Stimulated activated CD8-positive, alpha-beta memory T cell treated with anti-CD3 and anti-CD28 coated beads, Interleukin-15, amount 100 ng/mL, for 24 hours (primary cell): Measurements from ENCODE around the gene PLSCR1.
"Not testable (repeated sequence)": the region's sequence is repeated elsewhere in the genome, so short reads cannot be mapped to it uniquely, and the experiment has no call there.

Experiments
- DNase-seq: peaks from one replicate; pipeline ENCODE4 v3.0.0-alpha.2; 2020; ENCODE audit warnings: low read depth

The PLSCR1 gene

DNA sequence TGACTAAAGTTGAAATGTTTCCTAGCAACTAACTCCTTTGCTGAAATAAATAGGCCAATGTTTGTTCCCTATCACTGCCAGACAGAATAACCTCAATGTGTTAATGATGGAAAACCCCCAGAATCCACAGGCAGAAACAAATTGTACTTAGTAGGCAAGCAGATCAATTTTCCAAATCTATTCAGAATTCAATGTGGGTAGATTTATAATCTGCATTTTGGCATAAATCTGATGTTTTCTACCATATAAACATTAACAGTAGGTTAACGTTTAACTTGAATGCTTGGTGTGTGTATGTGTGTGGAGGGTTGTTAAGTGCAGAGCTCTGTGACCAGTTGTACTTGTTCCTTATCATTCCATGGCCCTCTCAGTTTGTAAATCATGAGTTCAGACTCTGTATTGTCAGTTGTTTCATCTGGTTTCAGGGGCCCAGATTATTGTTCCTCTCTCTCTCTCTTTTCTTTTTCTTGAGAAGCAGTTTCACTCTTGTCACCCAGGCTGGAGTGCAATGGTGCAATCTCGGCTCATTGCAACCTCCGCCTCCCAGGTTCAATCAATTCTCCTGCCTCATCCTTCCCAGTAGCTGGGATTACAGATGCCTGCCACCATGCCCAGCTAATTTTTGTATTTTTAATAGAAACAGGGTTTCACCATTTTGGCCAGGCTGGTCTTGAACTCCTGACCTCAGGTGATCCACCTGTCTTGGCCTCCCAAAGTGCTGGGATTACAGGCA, 32.8 kb downstream of the PLSCR1 start:
- DNase-seq, result no peak

DNA sequence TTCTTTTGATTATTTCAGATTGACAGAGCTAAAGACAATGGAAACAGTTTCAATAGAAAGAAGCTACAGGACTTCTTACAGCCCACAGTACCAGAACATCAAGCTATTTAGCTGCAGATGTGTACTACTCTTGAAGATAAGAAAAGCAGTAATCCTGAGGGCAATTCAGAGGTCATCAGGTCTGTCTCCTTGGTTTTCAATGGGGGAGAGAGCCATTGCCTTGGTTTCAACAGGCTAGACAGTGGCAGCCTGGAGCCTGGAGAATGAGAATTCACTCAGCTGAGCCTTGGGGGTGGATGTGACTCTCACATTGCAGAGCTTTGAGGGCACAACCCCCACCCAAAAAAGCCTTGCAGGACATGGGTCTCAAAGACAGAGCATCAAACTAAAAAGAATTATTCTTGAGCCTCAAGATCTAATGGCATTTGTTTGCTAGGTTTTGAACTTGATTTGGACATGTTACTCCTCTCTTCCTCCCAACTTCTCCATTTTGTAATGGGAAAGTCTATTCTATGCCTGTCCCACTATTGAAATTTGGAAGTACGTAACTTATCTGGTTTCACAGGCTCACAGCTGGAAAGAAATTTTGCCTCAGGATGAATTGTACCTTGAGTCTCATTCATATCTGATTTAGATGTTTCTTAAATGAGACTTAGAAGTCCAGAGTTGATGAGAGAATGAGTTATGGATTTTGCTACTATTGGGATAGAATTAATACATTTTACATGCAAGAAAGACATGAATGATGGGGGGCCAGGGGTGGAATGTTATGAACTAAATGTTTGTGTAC, 36.9 kb downstream of the PLSCR1 start:
- no peak for DNase-seq

DNA sequence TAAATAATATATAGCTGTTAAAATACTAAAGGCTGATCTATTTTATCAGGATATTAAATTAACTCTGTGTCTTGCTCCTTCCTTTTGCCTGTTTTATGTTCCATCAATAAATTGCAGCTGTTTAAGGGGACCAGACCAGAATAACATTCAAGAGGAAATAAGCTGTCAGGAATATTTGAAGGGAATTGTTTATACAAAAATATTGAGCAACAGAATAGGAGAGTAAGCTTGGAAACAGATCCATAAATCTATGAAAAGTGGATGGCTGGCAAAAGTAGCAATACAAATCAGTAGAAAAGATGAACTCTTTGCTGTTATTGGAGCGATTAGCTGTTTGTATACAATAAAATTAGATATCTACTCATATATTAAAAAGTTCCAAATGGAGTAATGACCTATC, 38.9 kb downstream of the PLSCR1 start:
- DNase-seq, result no peak

DNA sequence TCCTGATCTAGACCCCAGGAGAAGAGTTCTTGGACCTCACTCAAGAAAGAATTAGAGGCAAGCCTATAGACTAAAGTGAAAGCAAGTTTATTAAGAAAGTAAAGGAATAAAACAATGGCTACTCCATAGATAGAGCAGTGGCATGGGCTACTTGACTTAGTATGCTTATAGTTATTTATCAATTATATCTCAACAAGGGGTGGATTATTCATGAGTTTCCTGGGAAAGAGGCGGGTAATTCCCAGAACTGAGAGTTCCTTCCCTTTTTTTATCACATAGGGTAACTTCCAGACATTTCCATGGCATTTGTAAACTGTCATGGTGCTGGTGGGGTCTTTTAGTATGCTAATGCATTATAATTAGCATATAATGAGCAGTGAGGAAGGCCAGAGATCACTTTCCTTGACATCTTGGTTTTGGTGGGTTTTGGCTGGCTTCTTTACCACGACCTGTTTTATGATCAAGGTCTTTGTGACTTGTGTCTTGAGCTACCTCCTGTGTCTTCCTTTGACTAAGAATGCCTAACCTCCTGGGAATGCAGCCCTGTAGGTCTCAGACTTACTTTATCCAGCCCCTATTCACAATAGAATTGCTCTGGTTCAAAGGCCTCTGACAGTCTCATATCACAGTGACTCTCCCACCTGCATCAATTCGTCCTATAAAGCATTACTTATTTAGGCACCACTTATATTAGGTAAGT, 39.8 kb downstream of the PLSCR1 start:
- no peak for DNase-seq

DNA sequence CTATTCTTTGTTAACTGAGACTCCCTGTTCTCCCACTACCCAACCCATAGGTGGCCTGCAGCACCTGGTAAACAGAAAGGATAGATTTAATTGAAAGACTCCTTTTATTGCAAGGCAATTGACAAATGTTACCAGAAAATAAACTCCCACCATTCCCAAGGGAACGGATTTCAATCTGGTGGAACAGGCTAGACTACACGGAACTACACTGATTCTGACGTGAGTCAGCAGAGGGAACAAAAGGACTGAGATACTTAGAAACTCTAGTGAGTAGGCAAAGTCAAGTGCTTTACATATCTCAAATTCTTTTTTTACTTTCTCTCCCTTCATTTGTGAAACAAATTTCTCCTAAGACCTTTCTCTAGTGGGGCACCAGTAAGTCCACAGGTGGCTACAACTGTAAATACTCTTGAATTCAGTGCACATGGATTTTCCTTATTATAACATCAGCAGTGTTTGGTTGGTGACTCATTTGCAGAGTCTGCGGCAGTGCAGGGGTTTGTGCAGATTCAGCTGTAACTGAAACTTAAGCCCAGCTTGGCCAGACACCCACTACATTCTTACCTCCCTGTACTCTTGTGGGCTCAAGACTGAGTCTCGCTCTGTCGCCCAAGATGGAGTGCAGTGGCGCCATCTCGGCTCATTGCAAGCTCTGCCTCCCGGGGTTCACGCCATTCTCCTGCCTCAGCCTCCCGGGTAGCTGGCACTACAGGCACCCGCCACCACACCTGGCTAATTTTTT, 40.8 kb downstream of the PLSCR1 start:
- no peak for DNase-seq

DNA sequence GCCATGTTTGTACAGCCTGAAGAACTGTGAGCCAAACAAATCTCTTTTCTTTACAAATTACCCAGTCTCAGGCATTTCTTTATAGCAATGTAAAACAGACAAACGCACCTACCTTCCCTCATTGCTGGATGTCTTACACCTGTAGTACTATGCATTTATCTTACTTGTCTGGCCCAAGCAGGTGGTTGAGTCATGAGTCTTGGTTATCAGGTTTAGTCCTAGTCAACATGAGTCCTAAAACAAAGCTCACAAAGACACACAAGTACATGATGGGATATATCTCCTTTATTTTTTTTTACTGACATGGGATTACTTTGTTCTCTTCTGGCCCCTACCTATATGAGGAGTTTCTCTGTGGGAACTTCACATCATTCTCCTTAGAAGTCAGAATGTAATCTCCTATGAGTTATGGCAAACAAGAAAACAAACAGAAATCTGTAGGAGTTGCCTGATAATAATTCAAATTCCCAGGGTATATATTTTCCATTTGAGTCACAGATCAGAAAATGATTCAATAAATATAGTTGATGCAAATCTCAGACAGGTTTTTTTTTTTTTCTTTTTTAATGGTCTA, 41.4 kb downstream of the PLSCR1 start:
- no peak for DNase-seq

DNA sequence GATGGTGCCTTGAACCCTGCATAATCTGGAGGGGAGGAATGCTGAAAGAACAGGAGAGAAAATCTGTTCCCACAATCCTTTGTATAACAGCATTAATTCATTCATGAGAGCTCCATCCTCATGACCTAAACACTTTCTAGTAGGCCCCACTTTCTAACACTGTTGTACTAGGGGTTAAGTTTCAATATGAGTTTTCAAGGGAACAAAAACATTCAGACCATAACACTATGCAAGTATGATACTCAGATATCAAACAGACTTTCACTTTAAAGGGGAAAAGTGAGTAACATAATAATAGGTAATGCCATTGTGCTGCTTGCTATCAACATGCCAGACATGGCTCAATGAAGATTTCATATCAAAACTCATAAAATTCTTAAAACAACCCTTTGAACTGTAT, 42.7 kb downstream of the PLSCR1 start:
- no peak for DNase-seq

DNA sequence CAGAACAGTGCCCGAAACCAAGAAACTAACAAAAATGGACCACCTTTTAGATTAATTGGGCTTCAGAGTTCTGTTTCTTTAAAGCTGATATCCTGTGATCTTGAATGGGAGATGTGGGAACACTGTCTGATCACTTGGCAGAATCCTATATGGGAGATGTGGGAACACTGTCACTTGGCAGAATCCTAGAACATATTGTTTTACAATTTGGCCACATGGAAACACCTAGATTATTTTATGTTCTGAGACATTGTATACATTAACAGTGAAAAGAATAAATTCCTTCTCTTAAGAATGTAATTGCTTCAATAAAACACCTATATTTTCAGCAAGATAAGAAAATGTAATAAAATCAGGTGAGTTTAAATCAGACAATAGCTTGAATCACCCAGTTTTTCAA, 44.7 kb downstream of the PLSCR1 start:
- DNase-seq, result no peak

DNA sequence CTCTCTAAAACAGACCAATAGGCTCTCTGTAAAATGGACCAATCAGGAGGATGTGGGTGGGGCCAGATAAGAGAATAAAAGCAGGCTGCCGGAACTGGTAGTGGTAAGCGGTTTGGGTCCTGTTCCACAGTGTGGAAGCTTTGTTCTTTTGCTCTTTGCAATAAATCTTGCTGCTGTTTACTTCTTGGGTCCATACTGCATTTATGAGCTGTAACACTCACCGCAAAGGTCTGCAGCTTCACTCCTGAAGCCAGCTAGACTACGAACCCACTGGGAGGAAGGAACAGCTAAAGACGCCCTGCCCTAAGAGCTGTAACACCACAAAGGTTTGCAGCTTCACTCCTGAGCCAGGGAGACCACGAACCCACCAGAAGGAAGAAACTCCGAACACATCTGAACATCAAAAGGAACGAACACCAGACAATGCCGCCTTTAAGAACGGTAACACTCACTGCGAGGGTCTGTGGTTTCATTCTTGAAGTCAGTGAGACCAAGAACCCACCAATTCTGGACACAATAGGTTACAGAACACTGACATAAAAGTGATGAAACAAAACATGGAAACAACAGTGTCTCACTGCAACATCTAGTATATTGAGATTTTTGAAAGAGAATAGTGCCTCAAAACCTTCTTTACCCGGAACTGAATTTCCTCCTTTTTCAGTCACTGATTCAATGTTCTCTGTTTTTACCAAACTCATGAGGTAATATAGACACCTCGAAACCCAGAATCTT, 46.2 kb downstream of the PLSCR1 start:
- DNase-seq, result no peak

DNA sequence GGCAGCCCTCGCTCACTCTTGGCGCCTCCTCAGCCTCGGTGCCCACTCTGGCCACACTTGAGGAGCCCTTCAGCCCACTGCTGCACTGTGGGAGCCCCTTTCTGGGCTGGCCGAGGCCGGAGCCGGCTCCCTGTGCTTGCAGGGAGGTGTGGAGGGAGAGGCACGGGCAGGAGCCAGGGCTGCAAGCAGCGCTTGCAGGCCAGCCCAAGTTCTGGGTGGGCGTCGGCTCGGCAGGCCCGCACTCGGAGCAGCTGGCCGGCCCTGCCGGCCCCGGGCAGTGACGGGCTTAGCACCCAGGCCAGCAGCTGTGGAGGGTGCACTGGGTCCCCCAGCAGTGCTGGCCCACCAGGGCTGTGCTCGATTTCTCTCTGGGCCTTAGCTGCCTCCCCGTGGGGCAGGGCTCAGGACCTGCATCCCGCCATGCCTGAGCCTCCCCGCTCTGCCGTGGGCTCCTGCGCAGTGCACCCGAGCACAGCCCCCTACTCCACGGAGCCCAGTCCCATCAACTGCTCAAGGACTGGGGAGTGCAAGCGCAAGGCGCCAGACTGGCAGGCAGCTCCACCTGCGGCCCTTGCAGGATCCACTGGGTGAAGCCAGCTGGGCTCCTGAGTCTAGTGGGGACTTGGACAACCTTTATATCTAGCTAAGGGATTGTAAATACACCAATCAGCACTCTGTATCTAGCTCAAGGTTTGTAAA, 47.1 kb downstream of the PLSCR1 start:
- not testable (repeated sequence) for DNase-seq

DNA sequence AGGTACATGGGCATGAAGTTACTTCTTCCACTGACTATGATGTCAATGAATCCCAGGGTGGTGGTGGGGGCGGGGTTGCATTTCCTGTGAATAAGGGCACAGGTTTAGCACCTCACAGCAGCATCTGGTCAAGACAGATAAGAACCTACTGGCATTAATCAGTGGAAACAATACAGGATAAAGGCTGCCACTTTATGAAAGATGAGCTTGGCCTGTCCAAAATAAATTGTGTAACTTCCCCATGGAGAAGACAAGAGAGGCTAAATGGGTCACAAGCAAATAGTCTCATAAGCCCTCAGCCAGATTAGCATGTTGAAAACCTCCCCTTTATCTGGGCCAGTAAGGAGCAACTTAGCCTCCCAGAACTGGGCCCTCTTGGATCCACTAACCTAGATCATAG, 47.7 kb downstream of the PLSCR1 start:
- DNase-seq, result no peak

DNA sequence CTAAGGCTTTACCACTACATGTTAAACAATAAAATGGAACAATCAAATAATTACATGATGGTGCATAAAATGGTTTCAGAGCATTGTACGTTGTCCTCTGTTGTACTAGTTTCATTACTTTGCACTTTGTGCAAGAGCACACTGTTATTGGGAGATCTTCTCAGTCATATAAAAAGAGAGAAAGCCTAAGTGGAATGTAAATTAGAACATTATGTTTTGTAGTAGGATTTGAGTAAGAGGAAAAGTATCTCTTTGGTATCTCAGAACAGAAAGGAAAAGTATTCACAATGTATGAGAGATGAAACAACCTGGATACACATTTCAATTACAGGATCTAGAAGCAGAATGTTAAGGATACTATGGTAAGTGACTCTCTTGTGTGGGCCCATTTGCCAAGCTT, 48.2 kb downstream of the PLSCR1 start:
- DNase-seq, result no peak

DNA sequence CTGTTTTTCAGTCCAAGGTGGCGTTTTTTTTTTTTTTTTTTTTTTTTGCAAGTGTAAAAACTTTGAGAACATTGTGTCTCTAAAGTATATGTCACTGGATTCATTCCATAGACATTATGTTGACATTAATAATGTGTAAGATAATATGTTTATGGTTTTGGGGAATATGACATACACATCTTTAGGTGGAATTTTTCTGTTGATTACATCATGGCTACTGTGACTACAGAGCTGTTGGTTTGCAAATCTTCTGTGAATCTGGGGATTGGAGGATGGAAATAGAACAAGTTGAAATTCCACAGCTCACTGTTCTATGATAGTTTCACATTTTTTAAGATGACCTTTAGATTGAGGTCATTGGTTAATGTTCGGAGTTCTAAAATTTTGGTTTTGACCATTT, 50.6 kb downstream of the PLSCR1 start:
- DNase-seq, result no peak

DNA sequence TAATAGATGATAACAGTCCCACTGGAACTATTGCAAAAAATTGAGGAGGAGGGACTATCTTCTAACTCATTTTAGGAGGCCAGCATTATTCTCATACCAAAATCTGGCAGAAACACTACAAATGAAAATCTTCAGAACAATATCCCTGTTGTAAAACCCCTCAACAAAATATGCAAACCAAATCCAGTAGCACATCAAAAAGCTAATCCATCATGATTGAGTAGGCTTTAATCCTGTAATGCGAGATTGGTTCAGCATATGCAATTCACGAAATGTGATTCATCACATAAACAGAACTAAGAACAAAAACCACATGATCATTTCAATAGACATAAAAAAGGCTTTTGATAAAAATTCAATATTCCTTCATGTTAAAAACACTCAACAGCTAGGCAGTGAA, 51.2 kb downstream of the PLSCR1 start:
- no peak for DNase-seq

DNA sequence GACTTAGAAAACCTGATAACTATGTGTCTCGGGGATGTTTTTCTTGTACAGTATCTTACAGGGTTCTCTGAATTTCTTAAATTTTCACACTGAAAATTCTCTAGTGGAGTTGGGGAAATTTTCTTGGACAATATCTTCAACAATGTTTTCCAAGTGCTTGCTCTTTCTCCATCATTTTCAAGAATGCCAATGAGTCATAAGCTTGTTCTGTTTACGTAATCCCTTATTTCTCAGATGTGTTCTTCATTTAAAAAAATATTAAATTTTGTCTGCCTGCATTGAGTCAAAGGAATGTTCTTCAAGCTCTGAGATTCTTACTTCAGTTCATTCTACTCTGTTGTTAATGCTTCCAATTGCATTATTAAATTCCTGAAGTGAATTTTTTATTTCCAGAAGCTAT, 53.1 kb downstream of the PLSCR1 start:
- no peak for DNase-seq

DNA sequence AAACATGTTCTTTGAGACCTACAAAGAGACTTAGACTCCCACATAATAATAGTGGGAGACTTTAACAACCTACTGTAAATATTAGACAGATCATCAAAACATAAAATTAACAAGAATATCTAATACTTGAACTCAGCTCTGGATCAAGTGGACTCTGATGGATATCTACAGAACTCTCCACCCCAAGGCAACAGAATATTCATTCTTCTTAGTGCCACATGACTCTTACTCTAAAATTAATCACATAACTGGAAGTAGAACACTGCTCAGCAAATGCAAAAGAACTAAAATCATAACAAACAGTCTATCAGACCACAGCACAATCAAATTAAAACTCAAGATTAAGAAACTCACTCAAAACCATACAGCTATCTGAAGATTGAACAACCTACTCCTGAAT, 59.1 kb downstream of the PLSCR1 start:
- DNase-seq, result no peak

DNA sequence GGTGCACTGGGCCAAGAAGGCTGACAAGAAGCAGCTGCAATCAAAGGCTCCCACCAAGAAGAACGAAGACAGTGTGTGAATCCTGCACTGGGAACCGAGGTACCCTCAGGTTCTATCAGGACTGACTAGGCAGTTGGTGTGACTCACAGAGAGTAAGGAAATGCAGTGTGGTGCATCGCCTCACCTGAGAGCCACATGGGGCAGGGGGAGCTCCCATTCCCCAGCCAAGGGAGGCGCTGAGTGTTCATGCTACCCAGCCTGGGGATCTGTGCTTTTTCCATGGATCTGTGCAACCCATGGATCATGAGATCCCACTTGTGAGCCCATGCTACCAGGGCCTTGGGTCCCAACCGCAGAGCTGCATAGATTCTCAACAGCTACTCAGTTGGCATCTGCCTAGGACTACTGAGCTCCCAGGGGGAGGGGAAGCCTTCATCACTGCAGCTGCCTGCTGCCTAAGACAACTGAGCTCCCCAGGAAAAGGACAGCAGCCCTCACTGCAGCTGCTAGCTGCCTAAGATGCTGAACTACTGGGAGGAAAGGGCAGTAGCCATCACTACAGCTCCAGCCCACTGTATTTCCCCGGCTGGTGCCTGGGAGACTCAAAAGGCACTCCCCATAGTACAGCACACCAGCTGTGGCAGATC, 68.2 kb downstream of the PLSCR1 start:
- no peak for DNase-seq

DNA sequence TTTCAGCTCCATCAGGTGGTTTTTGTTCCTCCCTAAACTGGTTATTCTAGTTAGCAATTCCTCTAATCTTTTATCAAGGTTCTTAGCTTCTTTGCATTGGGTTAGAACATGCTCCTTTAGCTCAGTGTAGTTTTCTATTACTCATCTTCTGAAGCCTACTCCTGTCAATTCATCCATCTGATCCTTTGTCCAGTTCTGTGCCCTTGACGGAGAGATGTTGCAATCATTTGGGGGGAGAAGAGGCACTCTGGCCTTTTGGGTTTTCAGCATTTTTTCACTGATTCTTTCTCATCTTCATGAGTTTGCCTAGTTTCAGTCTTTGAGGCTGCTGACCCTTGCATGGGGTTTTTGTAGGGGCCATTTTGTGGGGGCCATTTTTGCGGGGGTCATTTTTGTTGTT, 69.4 kb downstream of the PLSCR1 start:
- not testable (repeated sequence) for DNase-seq

DNA sequence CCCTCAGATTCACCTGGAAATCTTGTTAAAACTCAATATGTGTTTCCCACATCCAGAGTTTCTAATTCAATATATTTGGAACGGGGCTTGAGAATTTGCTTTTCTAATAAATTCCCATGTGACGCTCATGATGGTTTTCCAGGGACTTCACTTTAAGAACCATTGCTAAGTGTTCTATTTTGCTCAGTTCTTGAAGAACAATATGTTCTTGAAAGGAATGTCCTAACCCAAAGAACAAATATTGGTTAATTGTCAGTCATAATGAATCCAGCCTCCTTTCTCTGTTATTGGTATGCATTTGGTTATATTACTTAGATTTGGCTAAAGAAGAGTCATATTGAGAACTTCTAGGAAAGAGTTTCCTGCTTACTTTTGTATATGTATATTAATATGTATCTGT, 70.7 kb downstream of the PLSCR1 start:
- no peak for DNase-seq

DNA sequence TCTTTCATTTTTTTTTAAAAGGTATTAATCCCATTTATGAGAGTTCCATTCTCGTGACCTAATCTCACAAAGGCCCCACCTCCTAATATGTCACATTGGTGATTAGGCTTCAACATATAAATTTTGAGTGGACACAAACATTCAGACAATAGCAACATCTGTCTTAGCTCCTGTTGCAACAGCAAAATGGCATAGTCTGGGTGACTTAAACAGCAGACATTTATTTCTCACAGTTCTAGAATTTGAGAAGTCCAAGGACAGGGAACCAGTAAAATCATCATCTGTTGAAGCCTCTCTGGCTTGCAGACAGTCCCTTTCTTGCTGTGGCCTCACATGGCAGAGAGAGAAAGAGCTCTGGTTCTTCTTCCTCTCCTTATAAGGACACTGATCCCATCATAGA, 71.8 kb downstream of the PLSCR1 start:
- no peak for DNase-seq
